Measurements from ENCODE around the gene BMS1. TPM values are rescaled to one million over a fixed set of nuclear protein-coding genes. Genes with fewer than 3 reads are reported as not detected.

BMS1 gene
- total RNA-seq, 2 donors from 2014 or later, result 24.1 to 34.2 TPM

DNA sequence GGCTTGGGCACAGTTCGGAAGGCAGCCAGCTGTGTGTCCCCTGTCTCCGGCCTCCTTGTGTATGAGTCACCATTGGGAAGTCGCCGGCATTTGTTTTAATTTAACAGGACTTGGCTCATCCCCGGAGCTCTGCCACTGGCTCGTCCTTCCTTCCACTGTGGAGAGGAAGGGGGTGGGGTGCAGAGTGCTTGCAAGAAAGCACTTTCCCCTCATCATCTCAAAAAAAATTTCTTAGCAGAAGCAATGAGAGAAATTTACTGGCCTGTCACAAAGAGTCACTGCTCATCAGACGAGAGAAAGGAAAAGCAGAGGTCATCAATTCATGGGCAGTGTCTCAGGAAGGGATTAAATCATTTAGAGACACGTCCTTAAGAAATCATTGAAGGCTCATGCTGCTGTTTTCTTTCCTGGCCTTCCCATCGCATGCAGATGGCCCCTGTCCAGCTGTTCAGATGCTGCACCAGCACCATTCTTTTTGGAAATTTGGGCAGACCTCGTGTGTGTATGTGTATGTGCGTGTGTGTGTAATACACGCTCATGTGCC lies 93.3 kb downstream of the BMS1 start:
- H3K4me3 Mint-ChIP-seq, result no peak overlapping the region
- H3K9me3 Mint-ChIP-seq, result no peaks in the 10 kb centered on the region
- H3K27ac Mint-ChIP-seq, result no peak overlapping the region
- no peaks in the 10 kb centered on the region for H3K4me1 Mint-ChIP-seq (ENCODE audit: low read depth in 2 of 2)
- H3K27me3 Mint-ChIP-seq, result peaks cover 0 to 6% of the 10 kb centered on the region in 2 donors
- DNase-seq (ENCODE audit: low spot score) (no peak), ATAC-seq (no peak)
- no peaks in the 10 kb centered on the region for H3K36me3 Mint-ChIP-seq

DNA sequence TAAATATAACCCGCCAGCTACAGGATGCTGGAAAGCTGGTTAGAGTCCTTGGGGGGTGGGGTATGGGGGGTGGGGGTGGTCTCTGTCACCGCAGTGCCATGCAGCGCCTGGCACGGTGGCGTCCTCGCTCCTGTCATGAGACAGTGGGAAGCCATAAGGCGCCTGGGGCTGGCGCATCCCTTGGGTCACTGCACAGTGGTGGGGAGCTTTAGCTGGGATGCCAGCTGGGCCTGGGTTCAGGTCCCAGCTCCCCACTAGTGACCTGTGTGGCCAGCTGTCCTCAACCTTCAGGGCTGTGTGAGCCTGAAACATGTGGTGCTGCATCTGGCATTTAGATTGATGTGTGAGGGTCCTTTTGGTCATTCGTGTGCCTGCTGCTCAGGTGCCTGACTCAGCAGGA lies 93.9 kb downstream of the BMS1 start:
- Mint-ChIP-seq H3K27me3 (peaks cover 0 to 6% of the 10 kb centered on the region in 2 donors), H3K27ac (no peak overlapping the region), H3K36me3 (no peaks in the 10 kb centered on the region), H3K4me1 (ENCODE audit: low read depth in 2 of 2) (no peaks in the 10 kb centered on the region), H3K4me3 (no peak overlapping the region), H3K9me3 (peaks cover 3% of the 10 kb centered on the region)
- ATAC-seq (no peak), DNase-seq (ENCODE audit: low spot score) (no peak)

DNA sequence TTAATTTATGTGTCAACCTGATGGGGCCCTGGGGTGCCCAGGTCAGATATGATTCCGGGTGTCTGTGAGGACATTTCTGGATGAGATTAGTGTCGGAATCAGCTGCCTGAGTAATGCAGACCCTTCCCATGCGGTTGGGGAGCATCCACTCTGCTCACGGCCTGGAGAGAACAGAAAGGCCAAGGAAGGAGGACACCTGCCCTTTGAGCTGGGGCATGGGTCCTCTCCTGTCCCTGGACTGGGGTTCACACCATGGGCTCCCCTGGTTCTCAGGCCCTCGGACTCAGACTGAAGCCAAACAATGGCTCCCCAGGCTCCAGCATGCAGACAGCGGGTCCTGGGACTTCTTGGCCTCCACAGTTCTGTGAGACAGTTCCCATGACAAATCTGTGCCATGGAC lies 94.3 kb downstream of the BMS1 start:
- Mint-ChIP-seq H3K9me3 (peaks cover 3% of the 10 kb centered on the region), H3K4me1 (ENCODE audit: low read depth in 2 of 2) (no peaks in the 10 kb centered on the region), H3K27ac (no peak overlapping the region), H3K27me3 (peaks cover 0 to 5% of the 10 kb centered on the region in 2 donors), H3K36me3 (peaks cover 1% of the 10 kb centered on the region), H3K4me3 (no peak overlapping the region)
- ATAC-seq, result no peak
- no peak for DNase-seq (ENCODE audit: low spot score)

DNA sequence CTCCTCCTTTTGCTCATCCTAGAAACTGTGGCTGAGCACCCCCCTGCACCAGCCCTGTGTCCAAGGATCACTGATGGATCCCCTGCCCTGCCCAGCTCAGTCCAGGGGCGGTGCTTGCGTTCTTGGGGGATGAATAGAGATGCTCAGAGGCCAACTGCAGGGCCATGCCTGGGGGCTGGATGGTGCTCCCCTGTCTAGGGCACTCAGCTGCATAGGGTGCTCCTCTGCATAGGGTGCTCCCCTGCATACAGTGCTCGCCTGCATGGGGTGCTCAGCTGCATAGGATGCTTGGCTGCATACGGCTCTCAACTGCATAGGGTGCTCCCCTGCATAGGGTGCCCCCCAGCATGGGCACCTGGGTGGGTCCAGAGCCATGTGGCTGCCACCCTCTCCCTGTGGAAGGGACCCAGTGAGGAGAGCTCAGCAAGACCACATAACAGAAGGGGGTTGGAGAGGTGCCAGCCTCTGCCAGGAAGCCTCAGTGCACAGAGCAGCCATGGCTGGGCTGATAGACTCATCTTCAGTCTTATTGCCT lies 95.0 kb downstream of the BMS1 start:
- peak in 1 of 2 donors; percentile 26 for ATAC-seq
- Mint-ChIP-seq H3K27ac (no peak overlapping the region), H3K36me3 (peaks cover 7% of the 10 kb centered on the region), H3K27me3 (peaks cover 0 to 4% of the 10 kb centered on the region in 2 donors), H3K4me1 (ENCODE audit: low read depth in 2 of 2) (no peaks in the 10 kb centered on the region), H3K9me3 (peaks cover 7% of the 10 kb centered on the region), H3K4me3 (no peak overlapping the region)
- DNase-seq (ENCODE audit: low spot score), result no peak

DNA sequence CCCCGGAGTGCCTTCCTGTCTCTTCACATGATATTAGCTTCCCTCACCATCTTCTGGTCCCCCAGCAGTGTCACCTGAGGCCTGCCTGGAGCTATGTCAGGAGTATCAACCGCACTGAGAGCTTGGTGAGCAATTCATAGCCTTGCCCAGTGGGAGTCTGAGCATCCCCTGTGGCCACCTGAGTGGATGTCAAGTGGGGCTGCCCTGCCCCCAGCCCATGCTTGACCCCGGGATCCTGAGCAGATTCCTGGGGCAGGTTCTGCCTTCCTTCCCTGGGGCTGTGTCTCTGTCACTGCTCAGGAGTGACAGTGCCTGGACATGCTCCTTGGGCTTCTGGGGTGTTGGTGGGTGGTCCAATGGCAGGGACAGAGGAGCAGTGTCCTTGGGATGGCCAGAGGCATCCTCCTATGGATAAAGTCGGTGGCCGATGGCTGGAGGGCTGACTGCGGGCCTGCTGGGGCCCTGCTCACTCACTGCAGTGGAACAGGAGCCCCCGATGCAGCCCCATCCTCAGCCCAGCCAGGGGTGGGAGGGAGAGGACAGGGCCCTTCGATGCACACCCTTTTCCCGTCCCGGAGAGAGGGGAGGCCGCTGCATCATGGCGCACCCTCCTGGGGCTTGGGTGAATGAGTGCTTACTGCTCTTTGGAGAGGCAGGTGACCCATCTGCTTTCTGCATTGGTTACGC lies 95.7 kb downstream of the BMS1 start:
- H3K27me3 Mint-ChIP-seq, result peaks cover 0 to 4% of the 10 kb centered on the region in 2 donors
- peaks cover 9% of the 10 kb centered on the region for H3K36me3 Mint-ChIP-seq
- H3K4me1 Mint-ChIP-seq (ENCODE audit: low read depth in 2 of 2), result no peaks in the 10 kb centered on the region
- peaks cover 7% of the 10 kb centered on the region for H3K9me3 Mint-ChIP-seq
- H3K27ac Mint-ChIP-seq, result no peak overlapping the region
- H3K4me3 Mint-ChIP-seq, result no peak overlapping the region
- DNase-seq (ENCODE audit: low spot score), result no peak
- ATAC-seq, result no peak

DNA sequence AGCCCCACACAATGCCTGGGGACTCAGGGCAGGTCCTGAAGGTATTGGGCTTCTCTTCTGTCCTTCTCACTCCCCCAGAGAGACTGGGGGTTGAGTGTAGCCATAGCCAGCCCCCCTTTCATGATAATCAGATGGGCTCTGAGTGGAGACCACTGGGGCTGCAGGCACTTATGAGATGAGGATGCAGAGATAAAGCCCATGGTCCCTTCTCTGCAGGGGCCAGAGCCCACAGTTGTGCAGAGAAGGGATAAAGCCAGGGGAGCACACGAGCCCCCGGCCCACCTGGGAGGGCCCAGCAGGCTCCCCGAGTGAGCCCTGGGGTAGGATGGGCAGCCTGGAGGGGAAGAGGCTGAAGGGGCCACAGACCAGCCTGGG lies 96.2 kb downstream of the BMS1 start:
- Mint-ChIP-seq H3K4me3 (no peak overlapping the region), H3K36me3 (peaks cover 9% of the 10 kb centered on the region), H3K4me1 (ENCODE audit: low read depth in 2 of 2) (no peaks in the 10 kb centered on the region), H3K9me3 (peaks cover 7% of the 10 kb centered on the region), H3K27ac (no peak overlapping the region), H3K27me3 (peaks cover 0 to 4% of the 10 kb centered on the region in 2 donors)
- DNase-seq (ENCODE audit: low spot score) (no peak), ATAC-seq (no peak)

DNA sequence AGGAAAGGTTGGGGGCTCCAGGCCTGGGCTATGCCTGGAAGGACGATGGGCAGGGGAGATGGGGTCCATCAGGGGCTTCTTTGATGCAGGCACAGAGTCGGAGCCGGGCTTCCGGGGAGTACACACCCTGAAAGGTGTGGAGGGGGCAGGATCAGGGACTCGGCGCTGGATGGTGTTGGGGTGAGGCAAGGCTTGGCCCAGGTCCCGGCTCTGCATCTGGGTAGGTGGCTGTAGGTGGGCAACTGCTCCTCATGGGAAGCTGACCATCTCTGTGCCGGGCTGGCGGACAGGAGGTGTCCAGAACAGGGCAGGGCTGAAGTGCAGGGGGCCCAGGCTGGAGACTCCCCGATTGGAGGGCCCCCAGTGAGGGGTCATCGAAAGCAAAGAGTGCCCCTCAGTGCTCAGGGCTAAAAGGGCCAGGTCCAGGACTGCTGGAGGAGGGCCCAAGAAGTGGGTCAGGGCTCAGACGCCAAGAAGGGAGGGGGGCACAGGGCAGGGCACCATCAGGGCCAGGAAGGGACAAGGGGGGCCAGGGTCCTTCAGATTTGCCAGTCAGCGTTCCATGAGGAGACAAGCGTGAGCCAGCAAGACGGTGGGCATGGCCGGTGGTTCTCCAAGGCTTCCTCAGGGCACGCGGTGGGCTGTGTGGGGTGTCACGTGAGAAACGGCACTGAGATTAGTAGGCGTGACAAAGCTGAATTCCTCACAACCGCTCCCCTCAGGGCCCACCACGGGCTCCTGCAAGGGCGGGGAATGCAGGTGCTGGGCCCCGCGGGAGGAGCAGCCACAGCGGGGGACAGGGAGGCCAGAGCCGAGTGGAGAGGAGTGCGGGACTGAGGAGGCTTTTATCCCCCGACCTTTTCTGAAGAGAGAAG lies 97.0 kb downstream of the BMS1 start:
- H3K4me1 Mint-ChIP-seq (ENCODE audit: low read depth in 2 of 2), result no peaks in the 10 kb centered on the region
- DNase-seq (ENCODE audit: low spot score), result no peak
- peaks cover 7% of the 10 kb centered on the region for H3K9me3 Mint-ChIP-seq
- no peak overlapping the region for H3K4me3 Mint-ChIP-seq
- H3K27me3 Mint-ChIP-seq, result peaks cover 0 to 4% of the 10 kb centered on the region in 2 donors
- H3K27ac Mint-ChIP-seq, result no peak overlapping the region
- ATAC-seq, result no peak
- H3K36me3 Mint-ChIP-seq, result peaks cover 9% of the 10 kb centered on the region

DNA sequence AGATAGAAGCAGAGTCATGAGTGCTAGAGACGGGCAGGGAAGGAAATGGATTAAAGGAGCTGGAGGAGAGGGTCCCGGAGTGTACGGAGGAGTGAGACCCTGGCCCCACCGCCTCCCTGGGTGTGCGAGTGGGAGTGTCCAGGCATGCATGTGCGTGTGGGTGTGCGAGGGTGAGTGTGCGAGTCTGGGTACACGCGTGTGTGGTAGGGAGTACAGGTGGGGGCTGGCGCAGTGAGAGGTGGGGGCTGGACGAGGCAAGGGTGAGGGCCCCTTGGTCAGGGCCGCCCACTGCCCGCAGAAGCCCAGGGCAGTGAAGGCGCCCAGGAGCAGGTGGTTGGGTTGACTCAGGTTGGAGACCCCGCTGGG lies 97.6 kb downstream of the BMS1 start:
- Mint-ChIP-seq H3K9me3 (peaks cover 7% of the 10 kb centered on the region), H3K4me1 (ENCODE audit: low read depth in 2 of 2) (no peaks in the 10 kb centered on the region), H3K27ac (no peak overlapping the region), H3K36me3 (peaks cover 9% of the 10 kb centered on the region), H3K27me3 (peaks cover 0 to 4% of the 10 kb centered on the region in 2 donors), H3K4me3 (no peak overlapping the region)
- DNase-seq (ENCODE audit: low spot score), result no peak
- ATAC-seq, result peak in 1 of 2 donors; percentile 37

DNA sequence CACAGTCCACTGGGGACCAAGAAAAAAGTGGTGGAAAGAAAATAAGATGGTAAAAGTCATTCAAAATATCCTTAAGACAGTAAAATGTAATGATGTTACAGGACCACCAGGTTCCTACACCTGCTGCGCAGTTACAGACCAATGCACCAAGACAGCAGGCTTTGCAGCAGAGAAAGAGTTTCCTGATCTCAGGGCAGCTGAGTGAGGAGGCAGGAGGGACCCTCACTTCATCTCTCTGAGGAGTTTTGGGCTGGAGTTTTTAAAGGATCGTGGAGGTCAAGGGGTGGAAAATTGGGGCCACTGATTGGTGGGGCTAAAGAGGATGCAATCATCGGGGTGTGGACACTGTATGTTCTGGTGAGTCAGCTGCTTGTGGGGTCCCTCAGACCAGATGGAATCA lies 100.0 kb downstream of the BMS1 start:
- peaks cover 9% of the 10 kb centered on the region for H3K36me3 Mint-ChIP-seq
- H3K9me3 Mint-ChIP-seq, result peaks cover 7% of the 10 kb centered on the region
- no peak overlapping the region for H3K4me3 Mint-ChIP-seq
- ATAC-seq, result no peak
- H3K27me3 Mint-ChIP-seq, result peaks cover 0 to 6% of the 10 kb centered on the region in 2 donors
- no peaks in the 10 kb centered on the region for H3K4me1 Mint-ChIP-seq (ENCODE audit: low read depth in 2 of 2)
- H3K27ac Mint-ChIP-seq, result no peak overlapping the region
- no peak for DNase-seq (ENCODE audit: low spot score)

Other genes starting within 250 kb of the BMS1 start
- gene ZNF33B, start 144.2 kb upstream of the BMS1 start, total RNA-seq, result 1 to 10 TPM; 5.9 to 7.2 TPM